Activated CD8-positive, alpha-beta memory T cell treated with anti-CD3 and anti-CD28 coated beads for 1 hour (primary cell): ENCODE data around the gene TRPM2.

Experiments used
- DNase-seq, 2 donors: peaks; one replicate each; pipeline ENCODE4 v3.0.0-alpha.2; 2020; ENCODE audit warnings: low read depth in 1 of 2; ENCODE audit errors: extremely low read depth in 1 of 2

Gene TRPM2

GRCh38 chr21:44321846-44322450 is 31.5 kb upstream of the TRPM2 start:
- DNase-seq: no peak

GRCh38 chr21:44322621-44323325 is 30.6 kb upstream of the TRPM2 start:
- DNase-seq: no peak

GRCh38 chr21:44323591-44323990 is 29.8 kb upstream of the TRPM2 start:
- DNase-seq: no peak

GRCh38 chr21:44324106-44324853 is 29.1 kb upstream of the TRPM2 start:
- DNase-seq: no peak

- no peak for DNase-seq
Observed at GRCh38 chr21:44324854-44325107, 28.6 kb upstream of the TRPM2 start.

GRCh38 chr21:44325386-44326271 is 27.8 kb upstream of the TRPM2 start:
- DNase-seq: no peak

GRCh38 chr21:44326272-44326647 is 27.2 kb upstream of the TRPM2 start:
- DNase-seq: no peak

- no peak for DNase-seq
Observed at GRCh38 chr21:44326716-44327602, 26.5 kb upstream of the TRPM2 start.

- DNase-seq: no peak
Observed at GRCh38 chr21:44327603-44327974, 25.8 kb upstream of the TRPM2 start.

- no peak for DNase-seq
Observed at GRCh38 chr21:44328242-44328895, 25.1 kb upstream of the TRPM2 start.

- no peak for DNase-seq
Observed at GRCh38 chr21:44329086-44329889, 24.1 kb upstream of the TRPM2 start.

- no peak for DNase-seq
Observed at GRCh38 chr21:44329971-44330681, 23.3 kb upstream of the TRPM2 start.

- no peak for DNase-seq
Observed at GRCh38 chr21:44330698-44331097, 22.7 kb upstream of the TRPM2 start.

- no peak for DNase-seq
Observed at GRCh38 chr21:44331209-44331608, 22.2 kb upstream of the TRPM2 start.

GRCh38 chr21:44331650-44332307 is 21.6 kb upstream of the TRPM2 start:
- no peak for DNase-seq

- no peak for DNase-seq
Observed at GRCh38 chr21:44332383-44332782, 21.0 kb upstream of the TRPM2 start.

- no peak for DNase-seq
Observed at GRCh38 chr21:44332965-44333364, 20.5 kb upstream of the TRPM2 start.
